Measurements from ENCODE around the gene CCDC188.

Gene CCDC188

GRCh38 chr22:20184501-20185165 is 33.8 kb upstream of the CCDC188 start:
- no peak for DNase-seq (ENCODE audit: low spot score)

GRCh38 chr22:20183823-20184222 is 33.0 kb upstream of the CCDC188 start:
- DNase-seq (ENCODE audit: low spot score), result no peak

- DNase-seq (ENCODE audit: low spot score), result no peak
Measured at GRCh38 chr22:20183101-20183500, 32.2 kb upstream of the CCDC188 start.

- DNase-seq (ENCODE audit: low spot score), result no peak
Measured at GRCh38 chr22:20182365-20182764, 31.5 kb upstream of the CCDC188 start.

GRCh38 chr22:20181884-20182236 is 31.0 kb upstream of the CCDC188 start:
- DNase-seq (ENCODE audit: low spot score), result no peak

- DNase-seq (ENCODE audit: low spot score), result no peak
Measured at GRCh38 chr22:20181194-20181883, 30.5 kb upstream of the CCDC188 start.

- no peak for DNase-seq (ENCODE audit: low spot score)
Measured at GRCh38 chr22:20180640-20181039, 29.8 kb upstream of the CCDC188 start.

GRCh38 chr22:20180245-20180630 is 29.4 kb upstream of the CCDC188 start:
- no peak for DNase-seq (ENCODE audit: low spot score)

- no peak for DNase-seq (ENCODE audit: low spot score)
Measured at GRCh38 chr22:20179455-20180244, 28.8 kb upstream of the CCDC188 start.

- no peak for DNase-seq (ENCODE audit: low spot score)
Measured at GRCh38 chr22:20178915-20179227, 28.0 kb upstream of the CCDC188 start.

GRCh38 chr22:20178075-20178914 is 27.4 kb upstream of the CCDC188 start:
- DNase-seq (ENCODE audit: low spot score), result no peak

GRCh38 chr22:20177217-20177911 is 26.5 kb upstream of the CCDC188 start:
- no peak for DNase-seq (ENCODE audit: low spot score)

- DNase-seq (ENCODE audit: low spot score), result no peak
Measured at GRCh38 chr22:20176421-20177085, 25.7 kb upstream of the CCDC188 start.

- DNase-seq (ENCODE audit: low spot score), result no peak
Measured at GRCh38 chr22:20175597-20175900, 24.7 kb upstream of the CCDC188 start.

- no peak for DNase-seq (ENCODE audit: low spot score)
Measured at GRCh38 chr22:20174785-20175596, 24.1 kb upstream of the CCDC188 start.

GRCh38 chr22:20173772-20174171 is 22.9 kb upstream of the CCDC188 start:
- no peak for DNase-seq (ENCODE audit: low spot score)

- no peak for DNase-seq (ENCODE audit: low spot score)
Measured at GRCh38 chr22:20173246-20173645, 22.4 kb upstream of the CCDC188 start.

- DNase-seq (ENCODE audit: low spot score), result no peak
Measured at GRCh38 chr22:20172141-20172613, 21.3 kb upstream of the CCDC188 start.

- DNase-seq (ENCODE audit: low spot score), result no peak
Measured at GRCh38 chr22:20171288-20172140, 20.7 kb upstream of the CCDC188 start.

Measured in left forelimb (tissue), 1 donor.